ENCODE data around the gene LYST. TPM values are rescaled to one million over a fixed set of nuclear protein-coding genes. Genes with fewer than 3 reads are reported as not detected.
A peak's percentile ranks its signal among the peaks of the same experiment; 100 is the strongest.

The LYST gene
- total RNA-seq, 2 donors from 2014 or later = 21.9 to 41.7 TPM

DNA sequence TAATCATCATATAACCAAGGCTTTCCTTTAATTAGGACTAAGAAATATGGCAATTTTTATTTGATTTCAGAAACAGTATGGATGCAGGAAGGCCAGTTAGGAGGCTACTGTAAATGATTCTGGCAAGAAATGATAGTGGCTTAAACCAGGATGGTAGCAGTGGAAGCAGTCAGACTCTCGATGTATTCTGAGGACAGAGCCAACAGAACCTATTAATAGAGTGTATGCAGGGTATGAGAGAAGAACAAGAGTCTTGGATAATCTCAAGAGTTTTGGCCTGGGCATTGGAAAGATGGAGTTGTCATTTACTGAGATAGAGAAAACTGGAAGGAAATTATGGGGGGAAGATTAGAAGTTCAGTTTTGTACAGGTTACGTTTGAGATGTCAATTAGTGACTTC lies 143.8 kb downstream of the LYST start:
- Histone ChIP-seq H3K9me3 (no peaks in the 10 kb centered on the region), H3K4me3 (no peak overlapping the region), H3K27ac (no peak overlapping the region), H3K36me3 (no peaks in the 10 kb centered on the region), H3K4me1 (replicated peaks) (no peaks in the 10 kb centered on the region), H3K27me3 (replicated peaks; ENCODE audit: insufficient read depth) (no peaks in the 10 kb centered on the region)
- intact Hi-C loops (cut with DNase I) = no loop called here
- TF ChIP-seq POLR2A (IDR thresholded peaks at IDR 0.05) (no peak), POLR2AphosphoS5 (IDR thresholded peaks at IDR 0.05) (no peak)
- TF ChIP-seq, protein P1, sequence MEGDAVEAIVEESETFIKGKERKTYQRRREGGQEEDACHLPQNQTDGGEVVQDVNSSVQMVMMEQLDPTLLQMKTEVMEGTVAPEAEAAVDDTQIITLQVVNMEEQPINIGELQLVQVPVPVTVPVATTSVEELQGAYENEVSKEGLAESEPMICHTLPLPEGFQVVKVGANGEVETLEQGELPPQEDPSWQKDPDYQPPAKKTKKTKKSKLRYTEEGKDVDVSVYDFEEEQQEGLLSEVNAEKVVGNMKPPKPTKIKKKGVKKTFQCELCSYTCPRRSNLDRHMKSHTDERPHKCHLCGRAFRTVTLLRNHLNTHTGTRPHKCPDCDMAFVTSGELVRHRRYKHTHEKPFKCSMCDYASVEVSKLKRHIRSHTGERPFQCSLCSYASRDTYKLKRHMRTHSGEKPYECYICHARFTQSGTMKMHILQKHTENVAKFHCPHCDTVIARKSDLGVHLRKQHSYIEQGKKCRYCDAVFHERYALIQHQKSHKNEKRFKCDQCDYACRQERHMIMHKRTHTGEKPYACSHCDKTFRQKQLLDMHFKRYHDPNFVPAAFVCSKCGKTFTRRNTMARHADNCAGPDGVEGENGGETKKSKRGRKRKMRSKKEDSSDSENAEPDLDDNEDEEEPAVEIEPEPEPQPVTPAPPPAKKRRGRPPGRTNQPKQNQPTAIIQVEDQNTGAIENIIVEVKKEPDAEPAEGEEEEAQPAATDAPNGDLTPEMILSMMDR (IDR thresholded peaks at IDR 0.05) = no peak
- DNase-seq (ENCODE audit: low spot score) = no peak
- 99% methylated on average over 2 of the region's 2 CpGs for WGBS

DNA sequence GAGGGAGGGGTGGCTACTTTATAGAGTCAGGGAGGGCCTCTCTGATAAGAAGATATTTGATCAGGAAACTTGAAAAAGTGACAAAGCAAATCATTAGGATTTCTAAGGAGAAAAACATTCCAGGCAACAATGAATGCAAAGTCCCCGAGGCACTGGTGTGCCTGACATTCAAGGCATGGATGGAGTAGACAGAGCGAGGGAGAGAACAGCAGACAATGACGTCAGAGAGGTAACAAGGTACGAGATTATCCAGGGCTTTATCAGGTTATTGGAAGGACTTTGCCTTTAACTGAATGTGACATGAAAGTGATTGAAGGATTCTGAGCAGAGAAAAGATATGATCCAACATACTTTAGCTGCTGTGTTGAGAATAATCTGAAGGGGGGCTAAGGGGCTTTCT lies 144.7 kb downstream of the LYST start:
- Histone ChIP-seq H3K9me3 (no peaks in the 10 kb centered on the region), H3K36me3 (no peaks in the 10 kb centered on the region), H3K4me3 (no peak overlapping the region), H3K27ac (no peak overlapping the region), H3K27me3 (replicated peaks; ENCODE audit: insufficient read depth) (no peaks in the 10 kb centered on the region), H3K4me1 (replicated peaks) (no peaks in the 10 kb centered on the region)
- DNase-seq (ENCODE audit: low spot score) = no peak
- WGBS = 90% methylated on average over 4 of the region's 4 CpGs
- TF ChIP-seq POLR2A (IDR thresholded peaks at IDR 0.05) (no peak), POLR2AphosphoS5 (IDR thresholded peaks at IDR 0.05) (no peak)
- TF ChIP-seq, protein P1 (IDR thresholded peaks at IDR 0.05) = no peak
- intact Hi-C loops (cut with DNase I) = no loop called here

DNA sequence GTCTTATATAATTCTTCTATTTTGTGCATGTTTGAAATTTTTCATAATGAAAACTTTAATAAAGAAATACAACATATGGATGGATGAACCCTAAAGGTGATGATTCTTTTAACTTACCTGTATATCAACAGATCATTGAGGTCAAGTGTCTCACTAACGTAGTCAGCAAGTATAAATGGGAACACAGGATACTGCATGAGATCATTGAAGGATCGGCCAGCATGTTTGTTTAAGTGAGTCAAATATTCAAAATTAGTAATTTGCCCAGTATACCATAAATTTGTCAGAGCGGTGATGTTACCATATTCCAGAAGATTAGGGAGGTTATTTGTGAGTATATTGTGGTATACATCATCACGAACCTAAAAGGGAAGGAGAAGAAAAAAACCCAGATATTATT lies 146.2 kb downstream of the LYST start:
- DNase-seq (ENCODE audit: low spot score) = no peak
- Histone ChIP-seq H3K36me3 (no peaks in the 10 kb centered on the region), H3K9me3 (no peaks in the 10 kb centered on the region), H3K27ac (no peak overlapping the region), H3K4me3 (no peak overlapping the region), H3K27me3 (replicated peaks; ENCODE audit: insufficient read depth) (no peaks in the 10 kb centered on the region), H3K4me1 (replicated peaks) (no peaks in the 10 kb centered on the region)
- intact Hi-C loops (cut with DNase I) = no loop called here
- TF ChIP-seq, protein P1 (IDR thresholded peaks at IDR 0.05) = no peak
- TF ChIP-seq POLR2A (IDR thresholded peaks at IDR 0.05) = no peak
- TF ChIP-seq POLR2AphosphoS5 (IDR thresholded peaks at IDR 0.05) = no peak
- 91% methylated on average over 4 of the region's 4 CpGs for WGBS

DNA sequence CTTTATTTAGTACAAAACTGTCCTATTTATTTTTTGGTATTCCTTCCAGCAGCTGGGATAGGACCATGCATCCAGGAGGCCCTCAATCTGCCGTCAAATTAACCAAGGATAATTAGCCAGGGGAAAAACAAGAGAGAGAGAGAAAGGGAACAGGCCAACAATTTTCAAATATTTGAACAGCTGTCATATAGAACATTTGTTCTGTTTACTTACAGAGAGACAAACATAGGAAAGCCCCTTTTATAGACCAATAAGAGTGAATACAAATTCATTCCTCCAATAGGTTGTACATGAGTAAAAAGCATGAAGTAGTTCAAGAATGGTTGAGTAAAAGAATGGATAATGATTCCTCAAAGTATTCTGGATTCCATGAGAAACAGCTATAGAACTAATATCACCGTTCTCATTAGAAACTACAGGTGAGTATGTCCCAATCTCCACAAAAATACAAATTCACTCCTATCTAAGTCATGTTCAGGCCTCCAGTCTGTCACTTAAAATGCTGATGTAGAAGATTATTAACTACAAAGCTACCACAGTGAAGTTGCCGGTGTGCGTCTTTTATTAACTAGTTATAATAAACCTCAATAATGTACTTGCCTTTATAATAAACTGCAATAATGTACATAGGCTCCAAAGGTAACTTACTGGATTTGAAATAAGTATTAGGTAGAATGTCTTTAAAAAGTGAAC lies 152.4 kb downstream of the LYST start:
- TF ChIP-seq, protein P1 (IDR thresholded peaks at IDR 0.05) = no peak
- TF ChIP-seq POLR2A (IDR thresholded peaks at IDR 0.05) (no peak), POLR2AphosphoS5 (IDR thresholded peaks at IDR 0.05) (peak; percentile 49)
- Histone ChIP-seq H3K36me3 (no peaks in the 10 kb centered on the region), H3K4me3 (no peak overlapping the region), H3K27me3 (replicated peaks; ENCODE audit: insufficient read depth) (no peaks in the 10 kb centered on the region), H3K4me1 (replicated peaks) (peaks cover 4% of the 10 kb centered on the region), H3K27ac (peak overlapping the region; percentile 54 to 71), H3K9me3 (no peaks in the 10 kb centered on the region)
- WGBS = 49% methylated on average over 4 of the region's 4 CpGs
- intact Hi-C loops (cut with DNase I) = no loop called here
- DNase-seq (ENCODE audit: low spot score) = no peak

DNA sequence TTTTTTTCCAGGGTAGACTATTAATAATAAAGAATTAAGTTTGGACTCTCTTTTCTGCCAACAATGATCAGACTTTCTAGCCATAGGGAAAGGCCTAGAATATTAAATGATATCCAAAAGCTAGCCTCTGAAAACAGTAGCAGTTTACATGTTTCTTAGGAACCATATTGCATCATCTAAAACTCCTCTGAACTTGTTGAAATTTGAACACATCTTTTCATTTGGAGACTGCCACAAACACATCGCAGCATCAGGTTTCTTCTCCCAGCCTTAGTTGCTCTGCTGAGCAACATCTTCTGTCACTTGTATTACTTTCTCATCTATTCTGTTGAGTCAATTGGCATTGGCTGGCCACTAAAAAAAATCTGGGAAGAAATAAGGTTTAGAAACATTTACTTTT lies 153.9 kb downstream of the LYST start:
- no peaks in the 10 kb centered on the region for H3K27me3 ChIP-seq (replicated peaks; ENCODE audit: insufficient read depth)
- H3K4me3 ChIP-seq = no peak overlapping the region
- no peaks in the 10 kb centered on the region for H3K9me3 ChIP-seq
- H3K27ac ChIP-seq = no peak overlapping the region
- TF ChIP-seq POLR2A (IDR thresholded peaks at IDR 0.05) (no peak), POLR2AphosphoS5 (IDR thresholded peaks at IDR 0.05) (no peak)
- TF ChIP-seq, protein P1 (IDR thresholded peaks at IDR 0.05) = no peak
- no peak for DNase-seq (ENCODE audit: low spot score)
- H3K36me3 ChIP-seq = no peaks in the 10 kb centered on the region
- 89% methylated on average over 1 of the region's 1 CpG for WGBS
- intact Hi-C loops (cut with DNase I) = no loop called here
- peaks cover 4% of the 10 kb centered on the region for H3K4me1 ChIP-seq (replicated peaks)

Measured in prostate gland (tissue), 2 donors.